Fibroblast of lung (primary cell): ENCODE measurements around the gene ARIH2. TPM values are rescaled to one million over a fixed set of nuclear protein-coding genes. Genes with fewer than 3 reads are reported as not detected.

ENCODE experiments used
- DNase-seq, 2 donors: peaks; one replicate each; pipeline versions ENCODE4 v3.0.0 to v3.0.0-alpha.2; 2010; ENCODE audit warnings: low read depth in 2 of 2
- H2AFZ ChIP-seq: 2 replicates; pipeline ENCODE4 v1.5.1; 2012; ENCODE audit warnings: low read length, control low read depth, inconsistent platforms
- H3K27ac ChIP-seq: 2 replicates; pipeline ENCODE4 v1.5.1; 2011; ENCODE audit warnings: low read length, control low read depth; ENCODE audit not compliant: insufficient read depth
- H3K27me3 ChIP-seq: 2 replicates; pipeline ENCODE4 v1.5.1; 2011; ENCODE audit warnings: mild to moderate bottlenecking, low read length; ENCODE audit not compliant: control insufficient read depth, insufficient read depth
- H3K36me3 ChIP-seq: 2 replicates; pipeline ENCODE4 v1.5.1; 2011; ENCODE audit warnings: low read length; ENCODE audit not compliant: control insufficient read depth, insufficient read depth
- H3K4me1 ChIP-seq: 2 replicates; pipeline ENCODE4 v1.5.1; 2011; ENCODE audit warnings: low read length; ENCODE audit not compliant: control insufficient read depth, insufficient read depth; ENCODE audit errors: extremely low read depth
- H3K4me2 ChIP-seq: 2 replicates; pipeline ENCODE4 v1.5.1; 2011; ENCODE audit warnings: low read length, control low read depth; ENCODE audit not compliant: insufficient read depth; ENCODE audit errors: extremely low read depth
- H3K4me3 ChIP-seq, 4 experiments: fragments of 200-600 bp in 1 of 4; sonication (generic) in 1 of 4; replicated peaks in 1 of 4; 2 replicates each; pipeline ENCODE4 v1.5.1; 2011 to 2016; ENCODE audit warnings: low read length in 4 of 4, low read depth in 3 of 4, mild to moderate bottlenecking in 3 of 4, control low read depth in 2 of 4, inconsistent platforms in 1 of 4, mixed read lengths in 1 of 4; ENCODE audit not compliant: insufficient read depth in 1 of 4; ENCODE audit errors: control extremely low read depth in 1 of 4
- H3K79me2 ChIP-seq: 2 replicates; pipeline ENCODE4 v1.5.1; 2012; ENCODE audit warnings: mild to moderate bottlenecking, low read length, inconsistent platforms; ENCODE audit not compliant: control insufficient read depth, insufficient read depth
- H3K9ac ChIP-seq: 2 replicates; pipeline ENCODE4 v1.5.1; 2011; ENCODE audit warnings: mild to moderate bottlenecking, low read length, control low read depth; ENCODE audit not compliant: insufficient read depth
- H3K9me3 ChIP-seq: 2 replicates; pipeline ENCODE4 v1.5.1; 2012; ENCODE audit warnings: low read depth, low read length; ENCODE audit not compliant: control insufficient read depth, insufficient read depth
- H4K20me1 ChIP-seq: 2 replicates; pipeline ENCODE4 v1.5.1; 2011; ENCODE audit warnings: low read length; ENCODE audit not compliant: control insufficient read depth, insufficient read depth; ENCODE audit errors: extremely low read depth
- EZH2 ChIP-seq: IDR thresholded peaks from 2 replicates; pipeline ENCODE4 v1.5.1; 2012; ENCODE audit warnings: low read length, control low read depth, mild to moderate bottlenecking; ENCODE audit errors: missing control alignments
- polyA plus RNA-seq, 2 donors: library from polyadenylated mRNA; depleted of rRNA in 1 of 2; stranded (reverse) in 1 of 2; unstranded in 1 of 2; fragments of >200 nt; gene quantifications; 2 replicates each; pipeline ENCODE4 v1.2.1, GENCODE V29; 2011 to 2012; ENCODE audit warnings: missing spikeins in 1 of 2
- total RNA-seq: library from RNA; depleted of rRNA; stranded (reverse); fragments of >200 nt; gene quantifications from 2 replicates; pipeline ENCODE4 v1.2.1, GENCODE V29; 2014
- TF ChIP-seq, protein P1 (sequence below), 2 donors: IDR thresholded peaks in 1 of 2; conservative IDR thresholded peaks in 1 of 2; 1 replicate in 1 of 2; 2 replicates in 1 of 2; pipeline ENCODE4 v1.5.1; 2011 to 2012; ENCODE audit warnings: low read length in 2 of 2, control low read depth in 1 of 2, inconsistent platforms in 1 of 2, low read depth in 1 of 2, mild to moderate bottlenecking in 1 of 2

ARIH2 gene
- total and polyA plus RNA-seq, 2 donors (not counting 1 experiment from before 2014, with no cell fraction given) = 71.4 to 91.7 TPM

DNA sequence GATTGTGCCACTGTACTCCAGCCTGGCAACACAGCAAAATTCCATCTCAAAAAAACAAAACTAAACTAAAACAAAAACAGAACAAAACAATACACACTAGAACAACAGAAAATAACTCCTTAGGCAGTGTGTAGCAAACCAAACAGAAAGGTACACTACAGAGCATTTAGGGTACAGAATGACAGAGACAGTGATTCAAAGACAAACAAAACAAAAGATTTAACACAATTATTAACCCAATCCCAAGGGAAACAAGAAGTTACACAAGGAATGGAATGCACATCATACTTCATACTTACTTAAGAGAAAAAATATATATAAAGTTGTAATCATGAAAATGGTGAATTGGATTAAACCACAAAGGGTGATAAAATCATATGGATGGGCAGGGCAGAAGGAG lies 32.9 kb upstream of the ARIH2 start:
- no peaks in the 10 kb centered on the region for H3K9me3 ChIP-seq
- H3K79me2 ChIP-seq = no peaks in the 10 kb centered on the region
- H4K20me1 ChIP-seq = no peaks in the 10 kb centered on the region
- TF ChIP-seq EZH2 = no peak
- TF ChIP-seq, protein P1, sequence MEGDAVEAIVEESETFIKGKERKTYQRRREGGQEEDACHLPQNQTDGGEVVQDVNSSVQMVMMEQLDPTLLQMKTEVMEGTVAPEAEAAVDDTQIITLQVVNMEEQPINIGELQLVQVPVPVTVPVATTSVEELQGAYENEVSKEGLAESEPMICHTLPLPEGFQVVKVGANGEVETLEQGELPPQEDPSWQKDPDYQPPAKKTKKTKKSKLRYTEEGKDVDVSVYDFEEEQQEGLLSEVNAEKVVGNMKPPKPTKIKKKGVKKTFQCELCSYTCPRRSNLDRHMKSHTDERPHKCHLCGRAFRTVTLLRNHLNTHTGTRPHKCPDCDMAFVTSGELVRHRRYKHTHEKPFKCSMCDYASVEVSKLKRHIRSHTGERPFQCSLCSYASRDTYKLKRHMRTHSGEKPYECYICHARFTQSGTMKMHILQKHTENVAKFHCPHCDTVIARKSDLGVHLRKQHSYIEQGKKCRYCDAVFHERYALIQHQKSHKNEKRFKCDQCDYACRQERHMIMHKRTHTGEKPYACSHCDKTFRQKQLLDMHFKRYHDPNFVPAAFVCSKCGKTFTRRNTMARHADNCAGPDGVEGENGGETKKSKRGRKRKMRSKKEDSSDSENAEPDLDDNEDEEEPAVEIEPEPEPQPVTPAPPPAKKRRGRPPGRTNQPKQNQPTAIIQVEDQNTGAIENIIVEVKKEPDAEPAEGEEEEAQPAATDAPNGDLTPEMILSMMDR (conservative IDR thresholded peaks at IDR 0.05 in 1 of 2, IDR thresholded peaks at IDR 0.05 in 1 of 2; ENCODE audit: low read depth in 1 of 2, low read length in 2 of 2) = no peak
- no peak overlapping the region for H3K4me3 ChIP-seq
- no peak overlapping the region for H3K27ac ChIP-seq
- H3K4me2 ChIP-seq = no peak overlapping the region
- no peaks in the 10 kb centered on the region for H3K27me3 ChIP-seq
- H3K36me3 ChIP-seq = no peaks in the 10 kb centered on the region
- no peak overlapping the region for H2AFZ ChIP-seq
- no peak overlapping the region for H3K9ac ChIP-seq
- H3K4me1 ChIP-seq = no peaks in the 10 kb centered on the region
- no peak for DNase-seq

DNA sequence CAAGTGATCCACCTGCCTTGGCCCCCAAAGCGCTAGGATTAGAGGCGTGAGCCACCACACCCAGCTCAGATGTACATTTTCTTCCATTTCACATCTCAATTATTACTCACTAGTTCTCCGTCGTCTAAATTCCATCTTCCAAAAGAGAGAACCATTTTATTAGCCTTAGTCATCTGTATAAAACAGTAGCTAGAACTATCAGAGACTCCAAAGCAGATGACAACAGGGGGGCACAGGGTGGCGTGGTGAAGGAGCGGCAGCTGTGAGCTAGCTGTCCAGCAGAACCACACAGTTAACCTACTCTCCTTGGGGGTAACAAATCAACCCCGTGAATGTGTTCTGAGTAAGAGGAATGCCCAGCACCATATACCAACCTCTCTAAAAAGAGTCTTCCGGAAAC lies 27.0 kb upstream of the ARIH2 start:
- no peak overlapping the region for H3K27ac ChIP-seq
- H3K27me3 ChIP-seq = no peaks in the 10 kb centered on the region
- H4K20me1 ChIP-seq = no peaks in the 10 kb centered on the region
- H3K79me2 ChIP-seq = no peaks in the 10 kb centered on the region
- no peaks in the 10 kb centered on the region for H3K4me1 ChIP-seq
- no peak overlapping the region for H3K4me3 ChIP-seq
- TF ChIP-seq, protein P1 (conservative IDR thresholded peaks at IDR 0.05 in 1 of 2, IDR thresholded peaks at IDR 0.05 in 1 of 2; ENCODE audit: low read depth in 1 of 2, low read length in 2 of 2) = no peak
- TF ChIP-seq EZH2 = no peak
- no peak overlapping the region for H3K4me2 ChIP-seq
- no peaks in the 10 kb centered on the region for H3K9me3 ChIP-seq
- no peak for DNase-seq
- no peaks in the 10 kb centered on the region for H3K36me3 ChIP-seq
- H3K9ac ChIP-seq = no peak overlapping the region
- no peak overlapping the region for H2AFZ ChIP-seq

DNA sequence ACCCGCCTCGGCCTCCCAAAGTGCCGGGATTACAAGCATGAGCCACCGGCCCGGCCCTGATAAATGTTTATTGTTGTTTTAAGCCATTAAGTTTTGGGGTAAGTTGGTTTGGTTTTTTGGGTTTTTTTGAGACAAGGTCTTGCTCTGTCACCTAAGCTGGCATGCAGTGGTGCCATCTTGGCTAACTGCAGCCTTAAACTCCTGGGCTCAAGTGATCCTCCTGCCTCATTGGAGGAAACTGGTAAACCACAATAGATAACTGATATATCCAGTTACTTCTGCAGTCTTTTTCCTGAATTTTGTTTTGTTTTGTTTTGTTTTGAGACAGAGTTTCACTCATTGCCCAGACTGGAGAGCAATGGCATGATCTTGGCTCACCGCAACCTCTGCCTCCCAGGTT lies 24.1 kb upstream of the ARIH2 start:
- TF ChIP-seq, protein P1 (conservative IDR thresholded peaks at IDR 0.05 in 1 of 2, IDR thresholded peaks at IDR 0.05 in 1 of 2; ENCODE audit: low read depth in 1 of 2, low read length in 2 of 2) = no peak
- no peak for TF ChIP-seq EZH2
- no peaks in the 10 kb centered on the region for H3K36me3 ChIP-seq
- peaks cover 3% of the 10 kb centered on the region for H3K79me2 ChIP-seq
- H4K20me1 ChIP-seq = no peaks in the 10 kb centered on the region
- H3K27ac ChIP-seq = no peak overlapping the region
- H2AFZ ChIP-seq = no peak overlapping the region
- no peak overlapping the region for H3K4me3 ChIP-seq
- H3K4me1 ChIP-seq = peaks cover 8% of the 10 kb centered on the region
- no peaks in the 10 kb centered on the region for H3K27me3 ChIP-seq
- no peaks in the 10 kb centered on the region for H3K9me3 ChIP-seq
- H3K9ac ChIP-seq = no peak overlapping the region
- no peak for DNase-seq
- H3K4me2 ChIP-seq = no peak overlapping the region
